Common myeloid progenitor, CD34-positive (primary cell): Measurements from ENCODE around the gene RNF13. TPM values are rescaled to one million over a fixed set of nuclear protein-coding genes. Genes with fewer than 3 reads are reported as not detected.
A peak's percentile ranks its signal among the peaks of the same experiment; 100 is the strongest.

Experiments
- CTCF ChIA-PET: fragments of 350-600 bp; sonication (Branson Sonifier 250); formaldehyde crosslinking; loops from one replicate; lab custom pipeline; 2021; ENCODE audit warnings: antibody characterized with exemption; lab: Charles Lee
- POLR2A ChIA-PET: fragments of 350-600 bp; sonication (Branson Sonifier 250); formaldehyde crosslinking; loops from one replicate; lab custom pipeline; 2021; ENCODE audit warnings: antibody characterized with exemption; lab: Charles Lee
- DNase-seq, 3 donors: peaks; one replicate each; pipeline versions ENCODE4 v3.0.0 to v3.0.0-alpha.2; 2013
- H3K27ac ChIP-seq, 2 experiments: 1 replicate in 1 of 2; 2 replicates in 1 of 2; pipeline ENCODE4 v1.7.0; 2013; ENCODE audit warnings: inconsistent platforms in 2 of 2, low read length in 2 of 2, mild to moderate bottlenecking in 2 of 2, low read depth in 1 of 2, moderate library complexity in 1 of 2; ENCODE audit not compliant: severe bottlenecking in 2 of 2, insufficient read depth in 1 of 2, poor library complexity in 1 of 2
- H3K27me3 ChIP-seq, 5 experiments: replicated peaks in 2 of 5; 1 replicate in 3 of 5; 2 replicates in 2 of 5; pipeline versions ENCODE4 v1.6.1 to v1.7.0; 2013; ENCODE audit warnings: low read length in 4 of 5, mild to moderate bottlenecking in 2 of 5, moderate library complexity in 2 of 5, inconsistent platforms in 1 of 5; ENCODE audit not compliant: insufficient read depth in 5 of 5, control insufficient read depth in 4 of 5
- H3K36me3 ChIP-seq, 4 experiments: 1 replicate in 2 of 4; 2 replicates in 2 of 4; pipeline versions ENCODE4 v1.6.1 to v1.7.0; 2013; ENCODE audit warnings: low read length in 3 of 4, control low read depth in 1 of 4, mild to moderate bottlenecking in 1 of 4; ENCODE audit not compliant: control insufficient read depth in 4 of 4, insufficient read depth in 4 of 4
- H3K4me1 ChIP-seq, 4 experiments: 1 replicate in 3 of 4; 2 replicates in 1 of 4; pipeline versions ENCODE4 v1.6.1 to v1.7.1; 2013; ENCODE audit warnings: low read length in 3 of 4, mild to moderate bottlenecking in 3 of 4, control low read depth in 1 of 4, inconsistent platforms in 1 of 4, moderate library complexity in 1 of 4; ENCODE audit not compliant: control insufficient read depth in 4 of 4, insufficient read depth in 4 of 4; ENCODE audit errors: control extremely low read depth in 1 of 4
- H3K4me3 ChIP-seq, 7 experiments: 1 replicate in 4 of 7; 2 replicates in 3 of 7; pipeline versions ENCODE4 v1.5.1 to v1.7.0; 2013; ENCODE audit warnings: mild to moderate bottlenecking in 7 of 7, low read length in 6 of 7, moderate library complexity in 6 of 7, inconsistent platforms in 2 of 7, low read depth in 2 of 7, control low read depth in 1 of 7; ENCODE audit not compliant: insufficient read depth in 4 of 7, control insufficient read depth in 1 of 7; ENCODE audit errors: extremely low read depth in 1 of 7
- H3K9me3 ChIP-seq, 5 experiments: 1 replicate in 4 of 5; 2 replicates in 1 of 5; pipeline versions ENCODE4 v1.6.1 to v1.7.1; 2013; ENCODE audit warnings: low read length in 4 of 5, mild to moderate bottlenecking in 2 of 5, inconsistent platforms in 1 of 5, low read depth in 1 of 5, moderate library complexity in 1 of 5; ENCODE audit not compliant: control insufficient read depth in 4 of 5, insufficient read depth in 2 of 5; ENCODE audit errors: control extremely low read depth in 1 of 5
- WGBS: methylation state at CpG from one replicate; pipeline ENCODE4 v1.1.5; 2013; ENCODE audit not compliant: insufficient coverage; 5-methylcytosine and 5-hydroxymethylcytosine counted together
- polyA plus RNA-seq: library from polyadenylated mRNA; unstranded; fragments of 120-200 nt; gene quantifications from one replicate; pipeline ENCODE4 v1.2.1, GENCODE V29; 2013

Gene RNF13
- 42.0 TPM for polyA plus RNA-seq

GRCh38 chr3:149812606-149813366, at the start of gene RNF13:
TSS of gene RNF13 (plus strand) at chr3:149813215. CDS start at chr3:149846027, 32,812 bp downstream.
- H3K4me1 ChIP-seq = peaks cover 19 to 50% (median 32%) of the 10 kb centered on the region in 4 experiments
- H3K36me3 ChIP-seq = no peaks in the 10 kb centered on the region
- DNase-seq = peak; percentile 95 to 96 (median 95)
- ChIA-PET POLR2A (no interaction called here), CTCF (interaction anchor here (0.8 to 2.3 kb wide), 2 partner anchors 38 to 42 kb away, joined by 3 to 14 read pairs; no protein-coding TSS in a partner anchor)
- peak within 1 kb of the TSS; percentile 84 to 99 (median 96) for H3K4me3 ChIP-seq
- H3K9me3 ChIP-seq = no peaks in the 10 kb centered on the region
- WGBS = under 1% methylated on average over 56 of the region's 56 CpGs
- H3K27me3 ChIP-seq = no peaks in the 10 kb centered on the region
- H3K27ac ChIP-seq = peak within 1 kb of the TSS; percentile 80 to 88

- POLR2A ChIA-PET = no interaction called here
- no peak overlapping the region for H3K27ac ChIP-seq
- H3K36me3 ChIP-seq = no peaks in the 10 kb centered on the region
- H3K27me3 ChIP-seq = no peaks in the 10 kb centered on the region
- H3K4me1 ChIP-seq = no peaks in the 10 kb centered on the region
- no peak for DNase-seq
- H3K9me3 ChIP-seq = no peaks in the 10 kb centered on the region
- 100% methylated on average over 3 of the region's 3 CpGs for WGBS
- CTCF ChIA-PET = interaction anchor here (1.1 to 12.7 kb wide), 5 partner anchors 7 to 269 kb away, joined by 3 to 125 read pairs (median 9); no protein-coding TSS in a partner anchor
- no peak overlapping the region for H3K4me3 ChIP-seq
Measured at GRCh38 chr3:149763565-149764195, 49.3 kb upstream of the RNF13 start.

GRCh38 chr3:149764302-149764701, 48.7 kb upstream of the RNF13 start:
- CTCF ChIA-PET = interaction anchor here (2.6 to 12.7 kb wide), 2 partner anchors 9 to 44 kb away, joined by 9 to 125 read pairs; no protein-coding TSS in a partner anchor
- H3K27ac ChIP-seq = no peak overlapping the region
- no peaks in the 10 kb centered on the region for H3K9me3 ChIP-seq
- no peaks in the 10 kb centered on the region for H3K27me3 ChIP-seq
- no peak overlapping the region for H3K4me3 ChIP-seq
- no CpG with 5 or more reads among the region's 1 CpG for WGBS
- DNase-seq = no peak
- POLR2A ChIA-PET = interaction anchor here (0.6 kb wide), 1 partner anchor 9 kb away, joined by 10 read pairs; no protein-coding TSS in a partner anchor
- no peaks in the 10 kb centered on the region for H3K36me3 ChIP-seq
- no peaks in the 10 kb centered on the region for H3K4me1 ChIP-seq

- H3K4me1 ChIP-seq = no peaks in the 10 kb centered on the region
- H3K9me3 ChIP-seq = no peaks in the 10 kb centered on the region
- WGBS = 100% methylated on average over 1 of the region's 2 CpGs
- H3K4me3 ChIP-seq = no peak overlapping the region
- ChIA-PET POLR2A (interaction anchor here (0.9 to 1.6 kb wide), 2 partner anchors 13 to 42 kb away, joined by 3 to 4 read pairs; partner anchors contain the start of gene COMMD2), CTCF (interaction anchor here (0.8 to 12.7 kb wide), 17 partner anchors 9 to 418 kb away, joined by 3 to 125 read pairs (median 4); no protein-coding TSS in a partner anchor)
- peak; percentile 46 to 73 (median 69) for DNase-seq
- no peaks in the 10 kb centered on the region for H3K36me3 ChIP-seq
- no peaks in the 10 kb centered on the region for H3K27me3 ChIP-seq
- no peak overlapping the region for H3K27ac ChIP-seq
Measured at GRCh38 chr3:149765762-149766334, 47.2 kb upstream of the RNF13 start.

GRCh38 chr3:149767720-149768119, 45.3 kb upstream of the RNF13 start:
- Histone ChIP-seq H3K36me3 (no peaks in the 10 kb centered on the region), H3K4me1 (no peaks in the 10 kb centered on the region), H3K9me3 (no peaks in the 10 kb centered on the region), H3K27me3 (no peaks in the 10 kb centered on the region), H3K27ac (no peak overlapping the region), H3K4me3 (no peak overlapping the region)
- WGBS = 100% methylated on average over 2 of the region's 6 CpGs
- CTCF ChIA-PET = interaction anchor here (0.6 to 12.7 kb wide), 8 partner anchors 9 to 458 kb away, joined by 3 to 125 read pairs (median 4); no protein-coding TSS in a partner anchor
- POLR2A ChIA-PET = interaction anchor here (1.6 kb wide), 1 partner anchor 15 kb away, joined by 4 read pairs; the partner anchor contains the start of gene COMMD2
- DNase-seq = no peak

GRCh38 chr3:149768704-149769103, 44.3 kb upstream of the RNF13 start:
- POLR2A ChIA-PET = no interaction called here
- H3K4me3 ChIP-seq = no peak overlapping the region
- no peaks in the 10 kb centered on the region for H3K36me3 ChIP-seq
- DNase-seq = no peak
- H3K27me3 ChIP-seq = no peaks in the 10 kb centered on the region
- no peaks in the 10 kb centered on the region for H3K9me3 ChIP-seq
- CTCF ChIA-PET = interaction anchor here (1.1 to 12.7 kb wide), 5 partner anchors 8 to 56 kb away, joined by 3 to 125 read pairs (median 12); partner anchors contain the start of gene COMMD2
- H3K27ac ChIP-seq = no peak overlapping the region
- H3K4me1 ChIP-seq = no peaks in the 10 kb centered on the region
- WGBS = 100% methylated on average over 4 of the region's 6 CpGs
